H1 (cell line): ENCODE results near the gene TSPAN4. TPM values are rescaled to one million over a fixed set of nuclear protein-coding genes. Genes with fewer than 3 reads are reported as not detected.

Experiments
- CTCF ChIA-PET: fragments of 300-600 bp; sonication (Branson Sonifier 250); formaldehyde crosslinking; loops from one replicate; lab custom pipeline; 2021; ENCODE audit not compliant: partially characterized antibody; lab: Charles Lee
- POLR2A ChIA-PET: fragments of 300-600 bp; sonication (Branson Sonifier 250); formaldehyde crosslinking; loops from one replicate; lab custom pipeline; 2021; ENCODE audit warnings: inconsistent platforms; ENCODE audit not compliant: partially characterized antibody; lab: Charles Lee
- DNase-seq, 2 experiments: peaks; one replicate each; pipeline versions ENCODE4 v3.0.0 to v3.0.0-alpha.2; 2010 to 2022; ENCODE audit warnings: low spot score in 2 of 2, low read depth in 1 of 2, mixed read lengths in 1 of 2
- FAIRE-seq: peaks from 2 replicates; lab custom pipeline; 2011; peaks lifted over from hg19 to GRCh38; lab: Jason Lieb, UNC
- H2AFZ ChIP-seq: 2 replicates; pipeline ENCODE4 v1.8.1; 2012; ENCODE audit warnings: low read length, inconsistent platforms
- H2AK5ac ChIP-seq: 2 replicates; pipeline ENCODE4 v1.6.1; 2013; ENCODE audit warnings: low read depth, low read length
- H2BK120ac ChIP-seq: replicated peaks from 2 replicates; pipeline ENCODE3; 2013; ENCODE audit warnings: low read depth, low read length, inconsistent platforms
- H2BK12ac ChIP-seq: 2 replicates; pipeline ENCODE4 v1.6.1; 2013; ENCODE audit warnings: low read depth, low read length
- H2BK15ac ChIP-seq: 2 replicates; pipeline ENCODE4 v1.6.1; 2013; ENCODE audit warnings: low read length
- H2BK20ac ChIP-seq: 2 replicates; pipeline ENCODE4 v1.6.1; 2013; ENCODE audit warnings: low read length
- H2BK5ac ChIP-seq: 2 replicates; pipeline ENCODE4 v1.6.1; 2013; ENCODE audit warnings: low read depth, low read length
- H3K14ac ChIP-seq: 2 replicates; pipeline ENCODE4 v1.6.1; 2013; ENCODE audit warnings: inconsistent platforms; ENCODE audit not compliant: insufficient read length
- H3K18ac ChIP-seq: 2 replicates; pipeline ENCODE4 v1.6.1; 2013; ENCODE audit warnings: low read length; ENCODE audit errors: extremely low read depth
- H3K23ac ChIP-seq: 2 replicates; pipeline ENCODE4 v1.6.1; 2013; ENCODE audit warnings: inconsistent platforms; ENCODE audit not compliant: insufficient read length
- H3K23me2 ChIP-seq: 2 replicates; pipeline ENCODE4 v1.6.1; 2013; ENCODE audit warnings: low read depth, low read length
- H3K27ac ChIP-seq: 2 replicates; pipeline ENCODE4 v1.6.1; 2011; ENCODE audit warnings: low read depth, low read length, inconsistent platforms
- H3K27me3 ChIP-seq, 4 experiments: replicated peaks in 1 of 4; 1 replicate in 1 of 4; 2 replicates in 3 of 4; pipeline versions ENCODE4 v1.6.1 to v1.8.1; 2011 to 2013; ENCODE audit warnings: low read length in 3 of 4, mild to moderate bottlenecking in 3 of 4, inconsistent platforms in 2 of 4, mixed read lengths in 2 of 4, moderate library complexity in 1 of 4; ENCODE audit not compliant: control insufficient read depth in 3 of 4, insufficient read depth in 3 of 4; ENCODE audit errors: extremely low read depth in 1 of 4
- H3K36me3 ChIP-seq, 4 experiments: 2 replicates each; pipeline versions ENCODE4 v1.6.1 to v1.8.1; 2011 to 2013; ENCODE audit warnings: mild to moderate bottlenecking in 4 of 4, low read length in 3 of 4, moderate library complexity in 2 of 4, control low read depth in 1 of 4, inconsistent platforms in 1 of 4; ENCODE audit not compliant: insufficient read depth in 4 of 4, control insufficient read depth in 2 of 4
- H3K4ac ChIP-seq: replicated peaks from 2 replicates; pipeline ENCODE3; 2013; ENCODE audit warnings: low read length, low read depth, mixed read lengths, inconsistent platforms; ENCODE audit not compliant: insufficient read length
- H3K4me1 ChIP-seq, 4 experiments: replicated peaks in 1 of 4; 1 replicate in 1 of 4; 2 replicates in 3 of 4; pipeline versions ENCODE4 v1.6.1 to v1.8.1; 2011 to 2013; ENCODE audit warnings: low read length in 3 of 4, inconsistent platforms in 2 of 4, mixed read lengths in 1 of 4; ENCODE audit not compliant: insufficient read depth in 4 of 4, control insufficient read depth in 3 of 4
- H3K4me2 ChIP-seq, 2 experiments: 2 replicates each; pipeline versions ENCODE4 v1.6.1 to v1.8.1; 2011 to 2013; ENCODE audit warnings: low read depth in 2 of 2, low read length in 2 of 2, control low read depth in 1 of 2, inconsistent platforms in 1 of 2, mild to moderate bottlenecking in 1 of 2; ENCODE audit not compliant: insufficient read depth in 1 of 2
- H3K4me3 ChIP-seq, 4 experiments: fragments of 200-600, 300-600 bp in 1 of 4; sonication (generic), shearing (Covaris generic), sonication (Bioruptor Twin) in 1 of 4; 2 replicates each; pipeline versions ENCODE4 v1.5.1 to v1.8.1; 2011 to 2016; ENCODE audit warnings: low read length in 4 of 4, low read depth in 3 of 4, control low read depth in 2 of 4, inconsistent platforms in 2 of 4, mild to moderate bottlenecking in 2 of 4, mixed read lengths in 1 of 4, moderate library complexity in 1 of 4; ENCODE audit not compliant: insufficient read depth in 2 of 4; ENCODE audit errors: extremely low read depth in 1 of 4
- H3K56ac ChIP-seq: replicated peaks from 2 replicates; pipeline ENCODE3; 2013; ENCODE audit warnings: low read depth, mild to moderate bottlenecking, mixed read lengths, low read length, inconsistent platforms; ENCODE audit not compliant: insufficient read length
- H3K79me1 ChIP-seq: 2 replicates; pipeline ENCODE4 v1.6.1; 2013; ENCODE audit warnings: low read depth, low read length, control low read depth
- H3K79me2 ChIP-seq, 2 experiments: 2 replicates each; pipeline versions ENCODE4 v1.6.1 to v1.8.1; 2012 to 2013; ENCODE audit warnings: low read length in 2 of 2, mild to moderate bottlenecking in 2 of 2, inconsistent platforms in 1 of 2; ENCODE audit not compliant: insufficient read depth in 2 of 2, control insufficient read depth in 1 of 2
- H3K9ac ChIP-seq, 4 experiments: replicated peaks in 1 of 4; 1 replicate in 1 of 4; 2 replicates in 3 of 4; pipeline versions ENCODE4 v1.6.1 to v1.8.1; 2011 to 2013; ENCODE audit warnings: low read depth in 3 of 4, low read length in 3 of 4, control low read depth in 2 of 4, mild to moderate bottlenecking in 2 of 4, moderate library complexity in 2 of 4, inconsistent platforms in 1 of 4; ENCODE audit errors: extremely low read depth in 1 of 4
- H3K9me3 ChIP-seq, 2 experiments: 2 replicates each; pipeline versions ENCODE4 v1.6.1 to v1.8.1; 2012 to 2013; ENCODE audit warnings: mild to moderate bottlenecking in 2 of 2, moderate library complexity in 2 of 2, control low read depth in 1 of 2, inconsistent platforms in 1 of 2, low read depth in 1 of 2, low read length in 1 of 2, mixed read lengths in 1 of 2; ENCODE audit not compliant: insufficient read depth in 2 of 2
- H4K20me1 ChIP-seq, 2 experiments: replicated peaks in 1 of 2; 2 replicates each; pipeline versions ENCODE3 to v1.8.1; 2011 to 2013; ENCODE audit warnings: inconsistent platforms in 2 of 2, low read length in 2 of 2, mild to moderate bottlenecking in 1 of 2; ENCODE audit not compliant: insufficient read depth in 2 of 2, control insufficient read depth in 1 of 2
- H4K5ac ChIP-seq: 2 replicates; pipeline ENCODE4 v1.6.1; 2013; ENCODE audit warnings: low read length, low read depth, mixed read lengths, inconsistent platforms; ENCODE audit not compliant: insufficient read length
- H4K8ac ChIP-seq: 2 replicates; pipeline ENCODE4 v1.8.0; 2013; ENCODE audit warnings: mild to moderate bottlenecking, moderate library complexity, low read length, inconsistent platforms; ENCODE audit not compliant: insufficient read depth; ENCODE audit errors: extremely low read depth
- H4K91ac ChIP-seq: replicated peaks from 2 replicates; pipeline ENCODE3; 2013; ENCODE audit warnings: low read length, mixed read lengths, inconsistent platforms; ENCODE audit not compliant: insufficient read length
- ASH2L ChIP-seq: fragments of 200-600, 300-600 bp; sonication (generic); IDR thresholded peaks from one replicate; pipeline ENCODE4 v1.7.1; 2017; ENCODE audit warnings: low read length
- CBX5 ChIP-seq: fragments of 300-800, 300-1000 bp; sonication (generic); IDR thresholded peaks from 2 replicates; pipeline ENCODE4 v1.7.1; 2016; ENCODE audit warnings: antibody characterized with exemption, low read length, low read depth
- CBX8 ChIP-seq: fragments of 300-800, 300-1000 bp; sonication (generic); IDR thresholded peaks from 2 replicates; pipeline ENCODE4 v1.7.1; 2016; ENCODE audit warnings: low read depth, low read length, borderline replicate concordance
- CTBP2 ChIP-seq: IDR thresholded peaks from 2 replicates; pipeline ENCODE4 v1.7.0; 2011; ENCODE audit warnings: borderline replicate concordance, mild to moderate bottlenecking, moderate library complexity, mixed read lengths, low read length; ENCODE audit not compliant: insufficient read depth, insufficient read length
- KDM4A ChIP-seq: IDR thresholded peaks from one replicate; pipeline ENCODE4 v1.7.1; 2012; ENCODE audit warnings: low read depth, mild to moderate bottlenecking, moderate library complexity, low read length, inconsistent platforms; ENCODE audit not compliant: severe bottlenecking
- NRF1 ChIP-seq: IDR thresholded peaks from 2 replicates; pipeline ENCODE4 v1.6.1; 2011; ENCODE audit warnings: mild to moderate bottlenecking, low read depth, low read length, improper control_type of control experiment
- POLR2A ChIP-seq, 2 experiments: IDR thresholded peaks; 1 replicate in 1 of 2; 2 replicates in 1 of 2; pipeline ENCODE4 v1.6.1; 2011; ENCODE audit warnings: low read depth in 2 of 2, low read length in 2 of 2, mild to moderate bottlenecking in 2 of 2; ENCODE audit errors: control extremely low read depth in 1 of 2
- POLR2AphosphoS5 ChIP-seq: IDR thresholded peaks from 2 replicates; pipeline ENCODE4 v1.6.1; 2011; ENCODE audit warnings: low read depth, low read length
- POU5F1 ChIP-seq: IDR thresholded peaks from 2 replicates; pipeline ENCODE4 v1.6.1; 2011; ENCODE audit warnings: low read depth, mild to moderate bottlenecking, low read length, moderate library complexity
- RFX5 ChIP-seq: IDR thresholded peaks from 2 replicates; pipeline ENCODE4 v1.6.1; 2011; ENCODE audit warnings: low read depth, low read length, improper control_type of control experiment, borderline replicate concordance
- SP4 ChIP-seq: IDR thresholded peaks from 2 replicates; pipeline ENCODE4 v1.6.1; 2012; ENCODE audit warnings: low read length, inconsistent platforms
- SUZ12 ChIP-seq: fragments of 200-600 bp; sonication (generic); IDR thresholded peaks from 2 replicates; pipeline ENCODE4 v1.6.1; 2012; ENCODE audit warnings: mild to moderate bottlenecking, inconsistent platforms, low read length, moderate library complexity, mixed read lengths
- TAF1 ChIP-seq: IDR thresholded peaks from 2 replicates; pipeline ENCODE4 v1.6.1; 2011; ENCODE audit warnings: mild to moderate bottlenecking, low read depth, low read length
- TAF7 ChIP-seq: optimal IDR thresholded peaks from 2 replicates; pipeline ENCODE3; 2011; ENCODE audit warnings: low read depth, mild to moderate bottlenecking, inconsistent platforms, low read length, moderate library complexity, borderline replicate concordance
- TCF12 ChIP-seq: IDR thresholded peaks from 2 replicates; pipeline ENCODE4 v1.6.1; 2011; ENCODE audit warnings: low read depth, mild to moderate bottlenecking, low read length
- WGBS, 2 experiments: shearing (Covaris generic) in 1 of 2; methylation state at CpG; one replicate each; pipeline versions ENCODE4 v1.1.6 to v1.1.7; 2013 to 2015; ENCODE audit warnings: low lambda C conversion rate in 2 of 2, mixed read lengths in 2 of 2, inconsistent platforms in 1 of 2, low coverage in 1 of 2, missing lambda C conversion rate in 1 of 2; ENCODE audit not compliant: insufficient replicate concordance in 2 of 2, insufficient coverage in 1 of 2, insufficient read length in 1 of 2; ENCODE audit errors: extremely low coverage in 1 of 2, missing lambda C conversion rate in 1 of 2; 5-methylcytosine and 5-hydroxymethylcytosine counted together
- polyA plus RNA-seq, 7 experiments: library from polyadenylated mRNA; depleted of rRNA in 3 of 7; stranded (reverse) in 5 of 7; unstranded in 2 of 7; fragments of >200 nt in 5 of 7; fragments of 200-250 nt in 2 of 7; gene quantifications; 1 replicate in 5 of 7; 2 replicates in 1 of 7; 4 replicates in 1 of 7; pipeline versions ENCODE4 v1.2.1 to v1.2.3, GENCODE V29; 2011 to 2013; ENCODE audit warnings: missing spikeins in 2 of 7, mixed read lengths in 2 of 7
- total RNA-seq: library from RNA; stranded (reverse); fragmentation: NEBNext Ultra II Directional; extraction: Animal tissue kit (Norgen Biotek cat#: 25700); gene quantifications from 2 replicates; pipeline ENCODE4 v1.2.1, GENCODE V29; 2021

Gene TSPAN4
- total and polyA plus RNA-seq, 2 of the 8 experiments (the other 6 are each of a cell fraction or from before 2014, with no cell fraction given), result 74.1 to 145 TPM

- H3K9me3 ChIP-seq, result no peaks in the 10 kb centered on the region
- H4K20me1 ChIP-seq, result peaks cover 3 to 40% of the 10 kb centered on the region in 2 experiments
- H3K79me2 ChIP-seq, result peaks cover 0 to 18% of the 10 kb centered on the region in 2 experiments; a peak in 2 of 4 replicates
- TF ChIP-seq RFX5 (no peak), TAF1 (no peak), NRF1 (no peak), CBX8 (no peak), SUZ12 (no peak), TCF12 (no peak), CTBP2 (no peak), POLR2AphosphoS5 (no peak), POU5F1 (no peak), CBX5 (no peak), SP4 (no peak), POLR2A (IDR thresholded peaks at IDR 0.05; ENCODE audit: control extremely low read depth in 1 of 2, low read depth in 2 of 2, low read length in 2 of 2) (no peak), KDM4A (no peak), TAF7 (no peak), ASH2L (no peak)
Measured at GRCh38 chr11:839280-839623, 3.4 kb upstream of the TSPAN4 start.

More at GRCh38 chr11:839280-839623, 3.4 kb upstream of the TSPAN4 start:
- Histone ChIP-seq H2BK20ac (no peak overlapping the region), H3K36me3 (peaks cover 10 to 30% (median 24%) of the 10 kb centered on the region in 4 experiments; a peak in 7 of 8 replicates), H3K23ac (no peak overlapping the region), H4K91ac (no peak overlapping the region), H3K4me1 (peaks cover 0 to 19% (median 15%) of the 10 kb centered on the region in 4 experiments; a peak in 6 of 7 replicates), H2BK12ac (no peak overlapping the region), H3K9ac (no peak overlapping the region), H2AK5ac (no peak overlapping the region), H3K27me3 (no peaks in the 10 kb centered on the region), H4K8ac (no peak overlapping the region), H3K4ac (no peak overlapping the region), H3K4me3 (no peak overlapping the region), H3K18ac (no peak overlapping the region), H2BK15ac (no peak overlapping the region), H2AFZ (no peak overlapping the region), H3K23me2 (peaks cover 18% of the 10 kb centered on the region; the same call in 1 of the 2 replicates), H3K79me1 (peaks cover 9% of the 10 kb centered on the region; the same call in 1 of the 2 replicates), H3K4me2 (no peak overlapping the region), H3K27ac (no peak overlapping the region), H2BK120ac (no peak overlapping the region), H4K5ac (no peak overlapping the region), H3K56ac (no peak overlapping the region), H2BK5ac (no peak overlapping the region), H3K14ac (no peak overlapping the region)
- 90% methylated on average over 5 of the region's 5 CpGs; no CpG with 5 or more reads in 1 of the 2 experiments for WGBS, 2 experiments
- FAIRE-seq (no peak), DNase-seq (no peak)
- ChIA-PET CTCF (interaction anchor here (1.5 to 5.2 kb wide), 5 partner anchors 9 to 55 kb away, joined by 4 to 26 read pairs (median 14); partner anchors contain the start of gene CRACR2B), POLR2A (interaction anchor here (17.9 to 40.4 kb wide), 2 partner anchors 18 to 28 kb away, joined by 234 to 1917 read pairs; partner anchors contain the start of genes CD151, CEND1, CRACR2B and PIDD1)
